Mammary epithelial cell (primary cell): ENCODE results near the gene EPHB3.

Source experiments
- CTCF ChIP-seq, 2 donors: IDR thresholded peaks in 1 of 2; conservative IDR thresholded peaks in 1 of 2; 2 replicates each; pipeline ENCODE4 v1.5.1; 2011 to 2012; ENCODE audit warnings: inconsistent platforms in 2 of 2, low read length in 2 of 2, mild to moderate bottlenecking in 2 of 2, control low read depth in 1 of 2, low read depth in 1 of 2; ENCODE audit not compliant: insufficient read depth in 1 of 2; ENCODE audit errors: extremely low read depth in 1 of 2
- EZH2 ChIP-seq: IDR thresholded peaks from 2 replicates; pipeline ENCODE4 v1.6.1; 2012; ENCODE audit warnings: low read length, inconsistent platforms, borderline replicate concordance

GRCh38 chr3:184604039-184604601 lies 42.5 kb downstream of the EPHB3 start:
- TF ChIP-seq EZH2 (no peak), CTCF (conservative IDR thresholded peaks at IDR 0.05 in 1 of 2, IDR thresholded peaks at IDR 0.05 in 1 of 2; ENCODE audit: extremely low read depth in 1 of 2, insufficient read depth in 1 of 2, low read depth in 1 of 2, low read length in 2 of 2) (no peak)
